Measurements from ENCODE around the gene PDAP1. TPM values are rescaled to one million over a fixed set of nuclear protein-coding genes. Genes with fewer than 3 reads are reported as not detected.
A peak's percentile ranks its signal among the peaks of the same experiment; 100 is the strongest.

The PDAP1 gene
- total and polyA plus RNA-seq, 2 of the 4 experiments (the other 2 are of a cell fraction) = 40.3 to 193 TPM

DNA sequence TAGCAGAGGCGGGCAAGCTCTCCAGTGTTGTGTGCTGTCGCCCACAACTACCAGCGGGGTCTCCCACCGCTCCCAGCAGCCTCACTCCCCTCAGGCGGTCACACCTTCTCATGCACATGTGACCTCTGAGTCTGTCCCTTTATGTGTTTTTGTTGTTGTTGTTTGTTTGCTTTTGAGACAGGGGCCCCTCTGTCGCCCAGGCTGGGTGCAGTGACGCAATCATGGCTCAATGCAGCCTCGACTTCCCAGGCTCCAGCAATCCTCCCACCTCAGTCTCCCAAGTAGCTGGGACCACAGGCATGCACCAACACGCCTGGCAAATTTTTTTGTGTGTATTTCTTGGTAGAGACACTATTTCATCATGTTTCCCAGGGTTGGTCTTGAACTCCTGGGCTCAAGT lies 31.8 kb upstream of the PDAP1 start:
- Histone ChIP-seq H4K20me1 (ENCODE audit: insufficient read depth, low read length) (peaks cover 16% of the 10 kb centered on the region), H2BK20ac (ENCODE audit: low read depth, low read length) (no peak overlapping the region), H2BK15ac (ENCODE audit: low read depth, low read length) (no peak overlapping the region), H2BK5ac (ENCODE audit: low read depth, low read length, poor library complexity, severe bottlenecking) (peak overlapping the region; percentile 3), H3K18ac (ENCODE audit: low read depth, low read length) (no peak overlapping the region), H2BK120ac (ENCODE audit: low read depth, low read length) (no peak overlapping the region), H3K4me3 (ENCODE audit: insufficient read depth, low read depth, low read length) (peak overlapping the region; percentile 85), H3K36me3 (ENCODE audit: control insufficient read depth, insufficient read depth, low read length) (peaks cover 14% of the 10 kb centered on the region), H2AFZ (replicated peaks; ENCODE audit: low read length, poor library complexity) (no peak overlapping the region), H3K4me1 (ENCODE audit: control insufficient read depth, insufficient read depth, low read length) (peaks cover 6% of the 10 kb centered on the region), H3K9me1 (ENCODE audit: insufficient read depth, low read length) (0 out of 2 replicates have a peak, but pooled peaks cover 10% of the 10 kb centered on the region), H4K8ac (ENCODE audit: low read depth in 2 of 2, low read length in 2 of 2) (peak overlapping the region in 1 of 2 experiments; percentile 10; a peak in 1 of 4 replicates), H3K4ac (ENCODE audit: low read depth, low read length) (peak overlapping the region; percentile 20; the same call in 1 of the 2 replicates), H3K4me2 (ENCODE audit: low read depth, low read length) (peak overlapping the region; percentile 89), H4K5ac (ENCODE audit: low read depth, low read length) (no peak overlapping the region), H3K9me3 (ENCODE audit: control insufficient read depth, insufficient read depth, low read length) (no peaks in the 10 kb centered on the region), H4K91ac (ENCODE audit: insufficient read depth, low read depth, low read length) (no peak overlapping the region), H3K27ac (ENCODE audit: insufficient read depth, low read length) (peak overlapping the region; percentile 47; the same call in 1 of the 2 replicates), H3K14ac (replicated peaks; ENCODE audit: low read depth, low read length) (peak overlapping the region; percentile 34; the same call in 1 of the 2 replicates), H2AK9ac (replicated peaks; ENCODE audit: low read depth, low read length, poor library complexity) (peak overlapping the region; percentile 19), H3K79me1 (ENCODE audit: low read depth in 1 of 2, low read length in 2 of 2) (peaks cover 29 to 60% of the 10 kb centered on the region in 2 experiments), H3K9ac (ENCODE audit: low read depth, low read length) (peak overlapping the region; percentile 76; the same call in 1 of the 2 replicates), H3K27me3 (ENCODE audit: control insufficient read depth, insufficient read depth, low read length) (no peaks in the 10 kb centered on the region), H3K56ac (ENCODE audit: extremely low read depth, insufficient read depth, low read length) (no peak overlapping the region), H3K23ac (ENCODE audit: low read depth, low read length) (peak overlapping the region; percentile 63; the same call in 1 of the 2 replicates), H2AK5ac (ENCODE audit: low read depth, low read length) (no peak overlapping the region)
- dilution Hi-C loops (cut with HindIII; ENCODE audit: low sequenced_read_pairs, unreplicated experiment) = no loop called here
- intact Hi-C loops (cut with micrococcal nuclease) = no loop called here
- POLR2A ChIA-PET (ENCODE audit: unreplicated experiment) = no interaction called here
- CTCF ChIA-PET = no interaction called here
- in situ Hi-C loops (cut with MboI; ENCODE audit: low sequenced_read_pairs) = no loop called here
- BruUV-seq (replicated peaks) = no TSS peak
- no CpG with 5 or more reads among the region's 9 CpGs for WGBS, 2 experiments (ENCODE audit: extremely low coverage in 2 of 2, insufficient read length in 1 of 2)
- DNase-seq (peak; percentile 18), ATAC-seq (ENCODE audit: low read depth) (no peak)
- TF ChIP-seq MAFK (IDR thresholded peaks at IDR 0.05; ENCODE audit: low read depth, low read length) = no peak
- TF ChIP-seq CEBPB (IDR thresholded peaks at IDR 0.05; ENCODE audit: low read depth, low read length) = peak; percentile 81

All from IMR-90 (cell line).